Measurements from ENCODE around the gene GOLGA7B. TPM values are rescaled to one million over a fixed set of nuclear protein-coding genes. Genes with fewer than 3 reads are reported as not detected.

GOLGA7B gene
- total RNA-seq, 1 donor from 2014 or later, result under 0.01 TPM

DNA sequence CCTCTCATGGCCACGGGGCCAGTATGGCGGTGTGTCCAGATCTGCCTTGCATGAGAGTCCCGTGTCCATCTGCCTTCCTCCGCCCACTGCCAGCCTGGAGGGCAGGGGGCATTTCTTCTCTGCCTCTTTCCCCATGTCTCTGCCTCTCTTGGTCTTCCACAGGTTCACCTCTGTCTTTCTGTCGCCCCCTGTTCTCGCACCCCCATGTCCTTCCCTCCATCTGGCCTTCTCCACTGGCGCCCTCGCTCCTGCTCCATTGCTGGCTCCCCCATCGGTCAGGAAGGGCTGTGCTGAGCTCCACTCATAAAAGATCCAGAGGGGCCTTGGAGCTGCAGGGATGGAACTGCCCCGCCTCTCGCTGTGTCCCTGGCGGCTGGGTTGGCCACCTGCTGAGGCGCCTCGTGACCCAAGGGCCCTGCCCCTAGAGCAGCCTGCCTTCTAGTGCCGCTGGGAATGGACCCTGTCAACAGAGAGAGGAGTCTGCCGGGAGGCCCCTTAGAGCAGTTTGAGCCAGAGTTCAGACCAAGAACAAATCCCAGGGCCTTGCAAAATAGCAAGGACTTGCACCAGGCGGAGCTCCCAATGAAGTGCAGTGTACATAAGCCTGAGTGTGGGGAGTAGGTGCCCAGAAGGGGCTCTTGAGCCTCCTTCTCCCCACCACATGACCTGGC is 42.0 kb downstream of the GOLGA7B start:
- FAIRE-seq, result no peak
- TF ChIP-seq, protein P1, sequence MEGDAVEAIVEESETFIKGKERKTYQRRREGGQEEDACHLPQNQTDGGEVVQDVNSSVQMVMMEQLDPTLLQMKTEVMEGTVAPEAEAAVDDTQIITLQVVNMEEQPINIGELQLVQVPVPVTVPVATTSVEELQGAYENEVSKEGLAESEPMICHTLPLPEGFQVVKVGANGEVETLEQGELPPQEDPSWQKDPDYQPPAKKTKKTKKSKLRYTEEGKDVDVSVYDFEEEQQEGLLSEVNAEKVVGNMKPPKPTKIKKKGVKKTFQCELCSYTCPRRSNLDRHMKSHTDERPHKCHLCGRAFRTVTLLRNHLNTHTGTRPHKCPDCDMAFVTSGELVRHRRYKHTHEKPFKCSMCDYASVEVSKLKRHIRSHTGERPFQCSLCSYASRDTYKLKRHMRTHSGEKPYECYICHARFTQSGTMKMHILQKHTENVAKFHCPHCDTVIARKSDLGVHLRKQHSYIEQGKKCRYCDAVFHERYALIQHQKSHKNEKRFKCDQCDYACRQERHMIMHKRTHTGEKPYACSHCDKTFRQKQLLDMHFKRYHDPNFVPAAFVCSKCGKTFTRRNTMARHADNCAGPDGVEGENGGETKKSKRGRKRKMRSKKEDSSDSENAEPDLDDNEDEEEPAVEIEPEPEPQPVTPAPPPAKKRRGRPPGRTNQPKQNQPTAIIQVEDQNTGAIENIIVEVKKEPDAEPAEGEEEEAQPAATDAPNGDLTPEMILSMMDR (IDR thresholded peaks at IDR 0.05; ENCODE audit: insufficient read depth, low read length, severe bottlenecking), result no peak
- Histone ChIP-seq H3K36me3 (ENCODE audit: control insufficient read depth, insufficient read depth, low read length) (no peaks in the 10 kb centered on the region), H3K4me3 (ENCODE audit: low read depth, low read length) (no peak overlapping the region), H3K27me3 (ENCODE audit: control insufficient read depth, insufficient read depth, low read length) (peaks cover 2% of the 10 kb centered on the region)
- DNase-seq (ENCODE audit: low read depth), result no peak

DNA sequence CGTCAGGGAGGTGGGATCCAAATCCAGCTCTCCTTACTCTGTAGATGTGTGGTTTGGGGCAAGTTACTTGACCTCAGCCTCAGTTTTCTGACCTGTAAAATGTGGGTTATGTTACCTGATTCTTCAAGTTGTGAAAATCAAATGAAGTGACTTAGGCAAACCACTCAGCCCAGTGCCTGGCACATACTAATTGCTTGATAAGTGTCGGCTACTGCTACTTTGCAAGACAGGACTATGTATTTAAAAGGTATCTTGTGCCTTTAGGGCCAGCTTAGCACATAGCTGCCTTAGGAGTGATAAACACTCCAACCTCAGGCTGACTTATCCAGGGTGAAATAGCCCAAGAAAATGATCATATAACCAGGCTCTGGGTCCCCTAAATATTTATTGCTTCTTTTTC is 42.9 kb downstream of the GOLGA7B start:
- DNase-seq (ENCODE audit: low read depth), result no peak
- Histone ChIP-seq H3K36me3 (ENCODE audit: control insufficient read depth, insufficient read depth, low read length) (no peaks in the 10 kb centered on the region), H3K27me3 (ENCODE audit: control insufficient read depth, insufficient read depth, low read length) (peaks cover 5% of the 10 kb centered on the region), H3K4me3 (ENCODE audit: low read depth, low read length) (no peak overlapping the region)
- FAIRE-seq, result no peak
- TF ChIP-seq, protein P1 (IDR thresholded peaks at IDR 0.05; ENCODE audit: insufficient read depth, low read length, severe bottlenecking), result no peak

DNA sequence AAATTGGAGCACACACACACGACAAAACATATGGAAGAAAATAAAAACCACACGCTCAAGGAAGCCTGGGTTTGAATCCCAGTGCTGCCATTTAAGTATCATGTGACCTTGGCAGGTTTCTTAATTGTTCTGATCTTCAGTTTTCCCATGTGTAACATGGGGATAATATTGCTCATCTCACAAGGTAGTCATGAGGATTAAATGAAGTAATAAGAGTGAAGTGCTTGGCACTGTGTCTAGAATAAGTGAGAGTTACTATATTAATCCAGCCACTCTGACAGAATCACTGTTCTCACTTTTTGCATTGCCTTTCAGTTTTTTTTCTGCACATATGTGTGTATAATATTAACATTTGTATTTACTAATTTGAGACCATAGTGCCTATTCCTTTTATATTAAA is 43.3 kb downstream of the GOLGA7B start:
- FAIRE-seq (no peak), DNase-seq (ENCODE audit: low read depth) (no peak)
- peaks cover 8% of the 10 kb centered on the region for H3K27me3 ChIP-seq (ENCODE audit: control insufficient read depth, insufficient read depth, low read length)
- H3K4me3 ChIP-seq (ENCODE audit: low read depth, low read length), result no peak overlapping the region
- no peaks in the 10 kb centered on the region for H3K36me3 ChIP-seq (ENCODE audit: control insufficient read depth, insufficient read depth, low read length)
- TF ChIP-seq, protein P1 (IDR thresholded peaks at IDR 0.05; ENCODE audit: insufficient read depth, low read length, severe bottlenecking), result no peak

DNA sequence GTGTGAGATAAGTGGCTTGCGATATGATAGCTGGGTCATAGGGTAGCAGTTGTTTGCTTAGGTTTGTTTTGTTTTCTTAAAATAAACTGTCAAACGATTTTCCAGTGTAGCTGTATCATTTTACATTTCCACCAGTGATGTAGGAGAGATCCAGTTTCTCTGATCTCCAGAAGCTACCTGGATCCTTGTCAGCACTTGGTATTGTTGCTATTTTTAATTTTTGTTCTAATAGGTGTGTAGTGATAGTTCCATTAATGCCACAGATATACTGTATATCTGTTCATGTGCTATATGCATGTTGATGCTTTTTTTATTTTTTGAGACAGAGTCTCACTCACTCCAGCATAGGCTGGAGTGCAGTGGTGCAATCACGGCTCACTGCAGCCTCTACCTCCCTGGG is 44.4 kb downstream of the GOLGA7B start:
- TF ChIP-seq, protein P1 (IDR thresholded peaks at IDR 0.05; ENCODE audit: insufficient read depth, low read length, severe bottlenecking), result no peak
- no peaks in the 10 kb centered on the region for H3K36me3 ChIP-seq (ENCODE audit: control insufficient read depth, insufficient read depth, low read length)
- H3K27me3 ChIP-seq (ENCODE audit: control insufficient read depth, insufficient read depth, low read length), result peaks cover 9% of the 10 kb centered on the region
- FAIRE-seq, result no peak
- H3K4me3 ChIP-seq (ENCODE audit: low read depth, low read length), result no peak overlapping the region
- no peak for DNase-seq (ENCODE audit: low read depth)

DNA sequence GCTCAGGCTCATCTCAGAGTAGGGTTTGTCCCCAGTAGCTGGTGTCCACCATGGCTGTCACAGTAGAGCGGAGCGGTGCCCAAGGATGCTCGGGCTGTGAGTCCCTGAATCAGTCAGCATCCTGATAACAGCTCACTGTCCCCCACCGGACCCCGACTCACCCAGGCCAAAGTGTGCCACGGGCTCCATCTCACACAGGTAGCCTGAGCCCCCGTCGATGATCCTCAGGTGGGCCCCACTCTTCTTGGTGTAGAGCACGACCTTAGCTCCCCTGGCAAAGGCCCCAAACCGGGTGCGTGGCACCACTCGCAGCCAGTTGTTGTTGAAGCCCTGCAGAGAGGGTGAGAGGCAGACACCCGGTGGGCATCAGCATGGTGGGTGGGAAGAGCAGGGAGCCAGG is 45.4 kb downstream of the GOLGA7B start:
- TF ChIP-seq, protein P1 (IDR thresholded peaks at IDR 0.05; ENCODE audit: insufficient read depth, low read length, severe bottlenecking), result no peak
- FAIRE-seq (no peak), DNase-seq (ENCODE audit: low read depth) (no peak)
- Histone ChIP-seq H3K27me3 (ENCODE audit: control insufficient read depth, insufficient read depth, low read length) (peaks cover 10% of the 10 kb centered on the region), H3K4me3 (ENCODE audit: low read depth, low read length) (no peak overlapping the region), H3K36me3 (ENCODE audit: control insufficient read depth, insufficient read depth, low read length) (no peaks in the 10 kb centered on the region)

DNA sequence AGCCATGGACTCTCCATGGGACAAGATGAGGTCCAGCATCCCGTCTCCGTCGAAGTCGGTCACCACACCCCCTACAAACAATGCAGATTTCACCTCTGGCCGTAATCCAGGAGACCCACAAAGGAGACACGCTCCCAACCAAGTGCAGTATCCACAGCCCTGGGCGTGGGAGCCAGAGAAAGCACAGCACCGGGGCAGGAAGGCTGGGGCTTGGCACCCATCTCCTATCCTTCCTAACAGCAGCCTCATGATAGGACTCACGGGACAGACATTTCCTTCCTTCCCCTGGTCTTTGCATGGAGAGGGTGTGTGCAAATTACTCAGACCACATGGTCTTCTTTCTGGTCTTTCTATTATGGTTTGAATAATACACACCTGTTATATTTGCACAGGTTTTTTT is 46.3 kb downstream of the GOLGA7B start:
- no peaks in the 10 kb centered on the region for H3K36me3 ChIP-seq (ENCODE audit: control insufficient read depth, insufficient read depth, low read length)
- peak; percentile 12 for DNase-seq (ENCODE audit: low read depth)
- no peak overlapping the region for H3K4me3 ChIP-seq (ENCODE audit: low read depth, low read length)
- H3K27me3 ChIP-seq (ENCODE audit: control insufficient read depth, insufficient read depth, low read length), result peaks cover 10% of the 10 kb centered on the region
- FAIRE-seq, result peak; percentile 55
- TF ChIP-seq, protein P1 (IDR thresholded peaks at IDR 0.05; ENCODE audit: insufficient read depth, low read length, severe bottlenecking), result no peak

All from bronchial epithelial cell (primary cell).